Measurements from ENCODE around the gene CYP4F12. TPM values are rescaled to one million over a fixed set of nuclear protein-coding genes. Genes with fewer than 3 reads are reported as not detected.

CYP4F12 gene
- total RNA-seq: not detected in 2 replicates

GRCh38 chr19:15672580-15673175 is at the start of gene CYP4F12:
Gene CYP4F12 (plus strand): TSS chr19:15673087. CDS start chr19:15673530, 443 bp downstream.

GRCh38 chr19:15640294-15640903 is 32.5 kb upstream of the CYP4F12 start, which contains the start of gene CYP4F3:
Gene CYP4F3 (plus strand): TSS chr19:15640897. CDS start chr19:15641416, 519 bp downstream.

GRCh38 chr19:15727724-15728123 is 54.8 kb downstream of the CYP4F12 start, which contains the start of gene OR10H2:
Gene OR10H2 (plus strand): TSS chr19:15728024. CDS start chr19:15728044, 20 bp downstream.

GRCh38 chr19:15737722-15738121 is 64.8 kb downstream of the CYP4F12 start, which contains the start of gene OR10H3:
Gene OR10H3 (plus strand): TSS chr19:15737985. CDS start chr19:15741393, 3,408 bp downstream.

Other genes starting within 250 kb of the CYP4F12 start
- 15.3 and 22.3 TPM in 2 replicates for gene WIZ, start 223.1 kb upstream of the CYP4F12 start, total RNA-seq
- 0.15 TPM in 1 of 2 replicates, not detected in the other for gene RASAL3, start 208.5 kb upstream of the CYP4F12 start, total RNA-seq
- not detected in 2 replicates for gene PGLYRP2, start 193.6 kb upstream of the CYP4F12 start, total RNA-seq
- gene CYP4F22, start 164.6 kb upstream of the CYP4F12 start, total RNA-seq: not detected in 2 replicates
- gene CYP4F8, start 57.9 kb upstream of the CYP4F12 start, total RNA-seq: not detected in 2 replicates
- gene CYP4F3, start 32.2 kb upstream of the CYP4F12 start, total RNA-seq: not detected in 2 replicates
- not detected in 2 replicates for gene OR10H2, start 54.9 kb downstream of the CYP4F12 start, total RNA-seq
- not detected in 2 replicates for gene OR10H3, start 64.9 kb downstream of the CYP4F12 start, total RNA-seq
- gene OR10H5, start 114.6 kb downstream of the CYP4F12 start, total RNA-seq: not detected in 2 replicates
- under 0.01 TPM in 1 of 2 replicates, not detected in the other for gene OR10H1, start 142.6 kb downstream of the CYP4F12 start, total RNA-seq
- gene CYP4F2, start 225.0 kb downstream of the CYP4F12 start, total RNA-seq: not detected in 2 replicates

Measured in smooth muscle cell of trachea (primary cell).